Activated effector memory CD4-positive, alpha-beta T cell treated with Interleukin-2 at 50 U/mL for 16 hours (primary cell): ENCODE measurements around the gene SSTR1.

Experiments used
- DNase-seq: peaks from one replicate; pipeline ENCODE4 v3.0.0-alpha.2; 2020

SSTR1 gene

GRCh38 chr14:38203929-38204718 is 3.6 kb upstream of the SSTR1 start:
- no peak for DNase-seq

GRCh38 chr14:38204719-38205115 is 3.0 kb upstream of the SSTR1 start:
- no peak for DNase-seq

- no peak for DNase-seq
Measured at GRCh38 chr14:38205119-38205813, 2.4 kb upstream of the SSTR1 start.

- no peak for DNase-seq
Measured at GRCh38 chr14:38205949-38206665, 1.6 kb upstream of the SSTR1 start.

- DNase-seq: no peak
Measured at GRCh38 chr14:38206689-38207376, 871 bp upstream of the SSTR1 start.

- no peak for DNase-seq
Measured at GRCh38 chr14:38207377-38207735, 348 bp upstream of the SSTR1 start.

- DNase-seq: no peak
Measured at GRCh38 chr14:38208618-38209562, 1.2 kb downstream of the SSTR1 start.

- no peak for DNase-seq
Measured at GRCh38 chr14:38209572-38210557, 2.2 kb downstream of the SSTR1 start.

GRCh38 chr14:38210587-38211216 is 3.0 kb downstream of the SSTR1 start:
- DNase-seq: no peak

GRCh38 chr14:38211255-38211735 is 3.6 kb downstream of the SSTR1 start:
- no peak for DNase-seq

GRCh38 chr14:38212111-38212510 is 4.4 kb downstream of the SSTR1 start:
- no peak for DNase-seq

GRCh38 chr14:38213001-38213400 is 5.3 kb downstream of the SSTR1 start:
- no peak for DNase-seq

GRCh38 chr14:38217553-38217952 is 9.8 kb downstream of the SSTR1 start:
- DNase-seq: no peak

- no peak for DNase-seq
Measured at GRCh38 chr14:38221077-38221476, 13.4 kb downstream of the SSTR1 start.

GRCh38 chr14:38224338-38224737 is 16.6 kb downstream of the SSTR1 start:
- DNase-seq: no peak

GRCh38 chr14:38225946-38226345 is 18.2 kb downstream of the SSTR1 start:
- DNase-seq: no peak

GRCh38 chr14:38226366-38226765 is 18.7 kb downstream of the SSTR1 start:
- no peak for DNase-seq

GRCh38 chr14:38233218-38233617 is 25.5 kb downstream of the SSTR1 start:
- no peak for DNase-seq

- DNase-seq: no peak
Measured at GRCh38 chr14:38238332-38238731, 30.6 kb downstream of the SSTR1 start.

GRCh38 chr14:38238878-38239277 is 31.2 kb downstream of the SSTR1 start:
- no peak for DNase-seq
